Measurements from ENCODE around the gene HIGD1A. TPM values are rescaled to one million over a fixed set of nuclear protein-coding genes. Genes with fewer than 3 reads are reported as not detected.

HIGD1A gene
- total RNA-seq, 4 donors from 2014 or later: 171 to 217 (median 211) TPM

Small RNAs within 50 kb of the gene (small RNA-seq; reads per million reads assigned to genes)
- 0.38 reads per million for gene CCDC13

Other genes starting within 250 kb of the HIGD1A start
- gene SEC22C, start 222.5 kb downstream of the HIGD1A start, total RNA-seq: 10 to 100 TPM; 59.9 to 66.4 (median 62.7) TPM
- gene SS18L2, start 213.6 kb downstream of the HIGD1A start, total RNA-seq: 10 to 100 TPM; 16.0 to 54.0 (median 27.9) TPM
- gene NKTR, start 203.8 kb downstream of the HIGD1A start, total RNA-seq: 100 to 1,000 TPM; 157 to 383 (median 197) TPM
- gene ZBTB47, start 150.8 kb downstream of the HIGD1A start, total RNA-seq: 10 to 100 TPM; 33.3 to 44.4 (median 42.0) TPM
- not detected for gene KLHL40, start 119.0 kb downstream of the HIGD1A start, total RNA-seq
- 10 to 100 TPM; 15.7 to 64.1 (median 32.4) TPM for gene HHATL, start 101.7 kb downstream of the HIGD1A start, total RNA-seq
- gene CCDC13, start 31.2 kb downstream of the HIGD1A start, total RNA-seq: 1 to 10 TPM; 4.0 to 7.7 (median 6.0) TPM
- gene ACKR2, start 5.0 kb upstream of the HIGD1A start, total RNA-seq: 10 to 100 TPM in 2 of 4 donors, 1 to 10 TPM in 2; 5.6 to 15.3 (median 10.7) TPM
- not detected for gene CYP8B1, start 71.4 kb upstream of the HIGD1A start, total RNA-seq
- 10 to 100 TPM in 2 of 4 donors, 1 to 10 TPM in 2; 8.5 to 14.2 (median 9.8) TPM for gene ZNF662, start 101.7 kb upstream of the HIGD1A start, total RNA-seq
- gene GASK1A, start 174.8 kb upstream of the HIGD1A start, total RNA-seq: 1 to 10 TPM; 2.6 to 9.5 (median 8.8) TPM

All from thyroid gland (tissue), 4 donors.